Neural cell (in vitro differentiated cells): Measurements from ENCODE around the gene DCAF11. TPM values are rescaled to one million over a fixed set of nuclear protein-coding genes. Genes with fewer than 3 reads are reported as not detected.
A peak's percentile ranks its signal among the peaks of the same experiment; 100 is the strongest.

Experiments
- H2AFZ ChIP-seq: fragments of 200-600, 300-800 bp; sonication (generic), shearing (Covaris generic); 2 replicates; pipeline ENCODE4 v1.6.0; 2014; ENCODE audit warnings: low read depth, mild to moderate bottlenecking, antibody characterized with exemption, low read length, moderate library complexity
- H3F3A ChIP-seq: fragments of 200-600 bp; shearing (Covaris generic); 2 replicates; pipeline ENCODE4 v1.6.1; 2016; ENCODE audit warnings: mild to moderate bottlenecking, moderate library complexity, mixed read lengths, antibody characterized with exemption, low read length; ENCODE audit not compliant: insufficient read depth, poor library complexity, severe bottlenecking
- H3K27ac ChIP-seq: fragments of 200-600, 300-800 bp; sonication (generic), shearing (Covaris generic); 2 replicates; pipeline ENCODE4 v1.5.1; 2014; ENCODE audit warnings: mild to moderate bottlenecking, low read length, moderate library complexity
- H3K27me3 ChIP-seq: fragments of 300-800, 200-600 bp; sonication (generic), shearing (Covaris generic); 2 replicates; pipeline ENCODE4 v1.6.0; 2014; ENCODE audit warnings: mild to moderate bottlenecking, low read depth, low read length, moderate library complexity; ENCODE audit not compliant: insufficient read depth
- H3K36me3 ChIP-seq: fragments of 300-800, 200-600 bp; sonication (generic), shearing (Covaris generic); 2 replicates; pipeline ENCODE4 v1.5.1; 2014; ENCODE audit warnings: mild to moderate bottlenecking, antibody characterized with exemption, low read length, moderate library complexity; ENCODE audit not compliant: insufficient read depth
- H3K4me2 ChIP-seq: fragments of 300-800, 200-600 bp; sonication (generic), shearing (Covaris generic); 2 replicates; pipeline ENCODE4 v1.6.0; 2014; ENCODE audit warnings: mild to moderate bottlenecking, low read length
- H3K4me3 ChIP-seq: fragments of 300-800, 200-600 bp; sonication (generic), shearing (Covaris generic); 2 replicates; pipeline ENCODE4 v1.5.1; 2014; ENCODE audit warnings: mild to moderate bottlenecking, low read length, moderate library complexity
- H3K79me2 ChIP-seq: fragments of 200-600 bp; shearing (Covaris generic); replicated peaks from 2 replicates; pipeline ENCODE4 v1.6.0; 2014; ENCODE audit warnings: mild to moderate bottlenecking, low read length, moderate library complexity; ENCODE audit not compliant: insufficient read depth
- H3K9ac ChIP-seq: fragments of 300-800, 200-600 bp; sonication (generic), shearing (Covaris generic); 2 replicates; pipeline ENCODE4 v1.6.1; 2016; ENCODE audit warnings: mild to moderate bottlenecking, low read length, mixed read lengths
- H3K9me2 ChIP-seq: fragments of 200-600 bp; shearing (Covaris generic); 2 replicates; pipeline ENCODE4 v1.6.1; 2016; ENCODE audit warnings: mild to moderate bottlenecking, low read length, mixed read lengths; ENCODE audit not compliant: insufficient read depth
- H3K9me3 ChIP-seq: fragments of 200-600, 300-800 bp; sonication (generic), shearing (Covaris generic); 2 replicates; pipeline ENCODE4 v1.6.1; 2016; ENCODE audit warnings: mild to moderate bottlenecking, mixed run types, low read length, moderate library complexity, mixed read lengths
- H4K20me1 ChIP-seq: fragments of 200-600 bp; shearing (Covaris generic); 2 replicates; pipeline ENCODE4 v1.6.1; 2016; ENCODE audit warnings: mild to moderate bottlenecking, mixed run types; ENCODE audit not compliant: insufficient read depth
- CTCF ChIP-seq: fragments of 450-650 bp; IDR thresholded peaks from 2 replicates; pipeline ENCODE4 v1.5.1; 2014; ENCODE audit warnings: antibody characterized with exemption, mild to moderate bottlenecking, moderate library complexity; ENCODE audit not compliant: poor library complexity, severe bottlenecking
- EP300 ChIP-seq: fragments of 450-650 bp; conservative IDR thresholded peaks from 2 replicates; pipeline ENCODE4 v1.6.1; 2014; ENCODE audit warnings: antibody characterized with exemption, mild to moderate bottlenecking, moderate library complexity; ENCODE audit not compliant: poor library complexity, severe bottlenecking
- EZH2 ChIP-seq: fragments of 200-600, 300-800 bp; shearing (Covaris generic), sonication (generic); IDR thresholded peaks from 2 replicates; pipeline ENCODE4 v1.6.1; 2014; ENCODE audit warnings: antibody characterized with exemption, low read length, borderline replicate concordance, mild to moderate bottlenecking; ENCODE audit not compliant: insufficient read depth, poor library complexity, severe bottlenecking
- MXI1 ChIP-seq: fragments of 450-650 bp; conservative IDR thresholded peaks from 2 replicates; pipeline ENCODE4 v1.6.1; 2014; ENCODE audit warnings: antibody characterized with exemption, mild to moderate bottlenecking; ENCODE audit not compliant: poor library complexity, severe bottlenecking
- POLR2AphosphoS5 ChIP-seq: IDR thresholded peaks from 2 replicates; pipeline ENCODE4 v1.6.1; 2012
- RAD21 ChIP-seq: fragments of 450-650 bp; conservative IDR thresholded peaks from 2 replicates; pipeline ENCODE4 v1.6.1; 2014; ENCODE audit warnings: antibody characterized with exemption, mild to moderate bottlenecking, moderate library complexity
- REST ChIP-seq: IDR thresholded peaks from 2 replicates; pipeline ENCODE4 v1.6.1; 2012; ENCODE audit warnings: borderline replicate concordance
- SMC3 ChIP-seq: fragments of 450-650 bp; conservative IDR thresholded peaks from 2 replicates; pipeline ENCODE4 v1.6.1; 2014; ENCODE audit warnings: antibody characterized with exemption, mild to moderate bottlenecking, moderate library complexity; ENCODE audit not compliant: poor library complexity
- TAF1 ChIP-seq: IDR thresholded peaks from 2 replicates; pipeline ENCODE4 v1.6.1; 2012; ENCODE audit warnings: low read depth
- polyA plus RNA-seq: library from polyadenylated mRNA; depleted of rRNA; stranded (reverse); fragments of >200 nt; gene quantifications from 2 replicates; pipeline ENCODE4 v1.2.3, GENCODE V29; 2014

The DCAF11 gene
- polyA plus RNA-seq, 1 donor from 2014 or later, result 74.5 TPM

GRCh38 chr14:24110523-24110922 is 4.1 kb upstream of the DCAF11 start:
- no peaks in the 10 kb centered on the region for H3K9me3 ChIP-seq
- H3K4me3 ChIP-seq, result no peak overlapping the region
- peaks cover under 1% of the 10 kb centered on the region for H3K79me2 ChIP-seq
- no peaks in the 10 kb centered on the region for H4K20me1 ChIP-seq
- H2AFZ ChIP-seq, result no peak overlapping the region
- no peak overlapping the region for H3K9ac ChIP-seq
- no peaks in the 10 kb centered on the region for H3K9me2 ChIP-seq
- no peaks in the 10 kb centered on the region for H3K36me3 ChIP-seq
- H3K27ac ChIP-seq, result no peak overlapping the region
- H3K4me2 ChIP-seq, result no peak overlapping the region
- TF ChIP-seq EP300 (no peak), TAF1 (no peak), POLR2AphosphoS5 (no peak), EZH2 (no peak), CTCF (no peak), REST (no peak), MXI1 (no peak)
- no peaks in the 10 kb centered on the region for H3F3A ChIP-seq
- no peaks in the 10 kb centered on the region for H3K27me3 ChIP-seq

GRCh38 chr14:24113379-24113800 is 1.2 kb upstream of the DCAF11 start:
- peak overlapping the region; percentile 100 for H3K27ac ChIP-seq
- H3K4me3 ChIP-seq, result peak overlapping the region; percentile 89
- peaks cover 10% of the 10 kb centered on the region for H3K79me2 ChIP-seq
- H3K9ac ChIP-seq, result peak overlapping the region; percentile 98
- peak overlapping the region; percentile 99 for H2AFZ ChIP-seq
- TF ChIP-seq EP300, result no peak
- no peak for TF ChIP-seq EZH2
- no peak for TF ChIP-seq RAD21
- TF ChIP-seq REST, result no peak
- TF ChIP-seq SMC3, result no peak
- no peak for TF ChIP-seq MXI1
- TF ChIP-seq POLR2AphosphoS5, result no peak
- no peak for TF ChIP-seq CTCF
- H3K9me2 ChIP-seq, result no peaks in the 10 kb centered on the region
- H3K4me2 ChIP-seq, result peak overlapping the region; percentile 84
- H3K27me3 ChIP-seq, result no peaks in the 10 kb centered on the region
- no peaks in the 10 kb centered on the region for H3K36me3 ChIP-seq
- no peaks in the 10 kb centered on the region for H3F3A ChIP-seq
- no peaks in the 10 kb centered on the region for H3K9me3 ChIP-seq
- no peaks in the 10 kb centered on the region for H4K20me1 ChIP-seq
